ENCODE data around the gene THOC2. TPM values are rescaled to one million over a fixed set of nuclear protein-coding genes. Genes with fewer than 3 reads are reported as not detected.

The THOC2 gene
- total RNA-seq, 2 experiments from 2014 or later, result 73.8 to 99.1 TPM

- DNase-seq (ENCODE audit: low spot score), result no peak
- Histone ChIP-seq H2AFZ (ENCODE audit: low read length) (no peak overlapping the region), H3K9me2 (ENCODE audit: insufficient read depth, low read length) (no peaks in the 10 kb centered on the region), H4K20me1 (ENCODE audit: insufficient read depth, low read length) (no peaks in the 10 kb centered on the region), H3K4me2 (ENCODE audit: low read length) (no peak overlapping the region), H3K4me3 (ENCODE audit: low read depth, low read length, poor library complexity, severe bottlenecking) (no peak overlapping the region), H3K4me1 (ENCODE audit: insufficient read depth, low read length, poor library complexity, severe bottlenecking) (no peaks in the 10 kb centered on the region), H3K79me2 (ENCODE audit: insufficient read depth, low read depth, low read length) (no peaks in the 10 kb centered on the region), H3K27ac (ENCODE audit: low read depth, low read length, poor library complexity, severe bottlenecking) (no peak overlapping the region), H3K9me3 (ENCODE audit: low read length) (no peaks in the 10 kb centered on the region), H3K36me3 (ENCODE audit: insufficient read depth, low read length) (peaks cover 75% of the 10 kb centered on the region)
- POLR2A ChIA-PET, result interaction anchor here (0.8 kb wide), 1 partner anchor 21 kb away, joined by 3 read pairs; no protein-coding TSS in a partner anchor
- CTCF ChIA-PET (ENCODE audit: unreplicated experiment), result no interaction called here
- TF ChIP-seq EZH2phosphoT487 (IDR thresholded peaks at IDR 0.05; ENCODE audit: borderline replicate concordance, low read depth, low read length) (no peak), CTCF (conservative IDR thresholded peaks at IDR 0.05; ENCODE audit: low read length) (no peak)
- intact Hi-C loops (cut with micrococcal nuclease; ENCODE audit: unreplicated experiment), result no loop called here
- BruUV-seq (replicated peaks), result no TSS peak
Measured at GRCh38 chrX:123603491-123603890, 129.4 kb downstream of the THOC2 start.

GRCh38 chrX:123601437-123601836, 131.4 kb downstream of the THOC2 start:
- intact Hi-C loops (cut with micrococcal nuclease; ENCODE audit: unreplicated experiment), result no loop called here
- no peak overlapping the region for H3K27ac ChIP-seq (ENCODE audit: low read depth, low read length, poor library complexity, severe bottlenecking)

More at GRCh38 chrX:123601437-123601836, 131.4 kb downstream of the THOC2 start:
- Histone ChIP-seq H3K36me3 (ENCODE audit: insufficient read depth, low read length) (peaks cover 58% of the 10 kb centered on the region), H4K20me1 (ENCODE audit: insufficient read depth, low read length) (no peaks in the 10 kb centered on the region), H3K4me2 (ENCODE audit: low read length) (no peak overlapping the region), H3K9me2 (ENCODE audit: insufficient read depth, low read length) (no peaks in the 10 kb centered on the region), H3K4me1 (ENCODE audit: insufficient read depth, low read length, poor library complexity, severe bottlenecking) (no peaks in the 10 kb centered on the region), H3K9me3 (ENCODE audit: low read length) (no peaks in the 10 kb centered on the region), H3K4me3 (ENCODE audit: low read depth, low read length, poor library complexity, severe bottlenecking) (no peak overlapping the region), H3K79me2 (ENCODE audit: insufficient read depth, low read depth, low read length) (no peaks in the 10 kb centered on the region), H2AFZ (ENCODE audit: low read length) (no peak overlapping the region)
- DNase-seq (ENCODE audit: low spot score), result no peak
- ChIA-PET POLR2A (no interaction called here), CTCF (ENCODE audit: unreplicated experiment) (no interaction called here)
- no peak for TF ChIP-seq EZH2phosphoT487 (IDR thresholded peaks at IDR 0.05; ENCODE audit: borderline replicate concordance, low read depth, low read length)
- no peak for TF ChIP-seq CTCF (conservative IDR thresholded peaks at IDR 0.05; ENCODE audit: low read length)
- BruUV-seq (replicated peaks), result no TSS peak
